HCT116 (cell line): Measurements from ENCODE around the gene SOCS7.

Experiments used
- CBX3 ChIP-seq: IDR thresholded peaks from 2 replicates; pipeline ENCODE4 v1.6.1; 2012; ENCODE audit warnings: low read depth
- EZH2 ChIP-seq: fragments of 200-600 bp; sonication (generic); IDR thresholded peaks from 2 replicates; pipeline ENCODE4 v1.6.1; 2017; ENCODE audit warnings: antibody characterized with exemption, mixed run types
- POLR2A ChIP-seq: IDR thresholded peaks from 2 replicates; pipeline ENCODE4 v1.7.0; 2011; ENCODE audit warnings: borderline replicate concordance; ENCODE audit not compliant: insufficient read depth, insufficient read length; ENCODE audit errors: extremely low read depth
- POLR2AphosphoS5 ChIP-seq: IDR thresholded peaks from 2 replicates; pipeline ENCODE4 v1.6.1; 2011; ENCODE audit warnings: mild to moderate bottlenecking, low read depth, low read length, moderate library complexity
- RAD21 ChIP-seq: IDR thresholded peaks from 2 replicates; pipeline ENCODE4 v1.6.1; 2012; ENCODE audit warnings: low read depth, mild to moderate bottlenecking
- SIN3A ChIP-seq: IDR thresholded peaks from 2 replicates; pipeline ENCODE4 v1.6.1; 2012; ENCODE audit warnings: low read depth
- SP1 ChIP-seq: IDR thresholded peaks from 2 replicates; pipeline ENCODE4 v1.6.1; 2012; ENCODE audit warnings: low read depth
- TCF7L2 ChIP-seq: IDR thresholded peaks from 2 replicates; pipeline ENCODE4 v1.7.0; 2011; ENCODE audit warnings: borderline replicate concordance, inconsistent platforms; ENCODE audit not compliant: insufficient read depth, insufficient read length; ENCODE audit errors: extremely low read depth
- ZFX ChIP-seq: fragments of 450-650 bp; IDR thresholded peaks from 2 replicates; pipeline ENCODE4 v1.6.1; 2017
- TF ChIP-seq, protein P1 (sequence below), 3 experiments: fragments of 200-600 bp in 1 of 3; sonication (generic) in 1 of 3; IDR thresholded peaks in 2 of 3; conservative IDR thresholded peaks in 1 of 3; 2 replicates each; pipeline ENCODE4 v1.5.1; 2012 to 2017; ENCODE audit warnings: low read depth in 2 of 3, low read length in 2 of 3, antibody characterized with exemption in 1 of 3, borderline replicate concordance in 1 of 3, control low read depth in 1 of 3, mild to moderate bottlenecking in 1 of 3, mixed read lengths in 1 of 3, mixed run types in 1 of 3, moderate library complexity in 1 of 3; ENCODE audit not compliant: insufficient read depth in 1 of 3
- TF ChIP-seq, protein P2 (sequence below): IDR thresholded peaks from 2 replicates; pipeline ENCODE4 v1.6.1; 2012

DNA sequence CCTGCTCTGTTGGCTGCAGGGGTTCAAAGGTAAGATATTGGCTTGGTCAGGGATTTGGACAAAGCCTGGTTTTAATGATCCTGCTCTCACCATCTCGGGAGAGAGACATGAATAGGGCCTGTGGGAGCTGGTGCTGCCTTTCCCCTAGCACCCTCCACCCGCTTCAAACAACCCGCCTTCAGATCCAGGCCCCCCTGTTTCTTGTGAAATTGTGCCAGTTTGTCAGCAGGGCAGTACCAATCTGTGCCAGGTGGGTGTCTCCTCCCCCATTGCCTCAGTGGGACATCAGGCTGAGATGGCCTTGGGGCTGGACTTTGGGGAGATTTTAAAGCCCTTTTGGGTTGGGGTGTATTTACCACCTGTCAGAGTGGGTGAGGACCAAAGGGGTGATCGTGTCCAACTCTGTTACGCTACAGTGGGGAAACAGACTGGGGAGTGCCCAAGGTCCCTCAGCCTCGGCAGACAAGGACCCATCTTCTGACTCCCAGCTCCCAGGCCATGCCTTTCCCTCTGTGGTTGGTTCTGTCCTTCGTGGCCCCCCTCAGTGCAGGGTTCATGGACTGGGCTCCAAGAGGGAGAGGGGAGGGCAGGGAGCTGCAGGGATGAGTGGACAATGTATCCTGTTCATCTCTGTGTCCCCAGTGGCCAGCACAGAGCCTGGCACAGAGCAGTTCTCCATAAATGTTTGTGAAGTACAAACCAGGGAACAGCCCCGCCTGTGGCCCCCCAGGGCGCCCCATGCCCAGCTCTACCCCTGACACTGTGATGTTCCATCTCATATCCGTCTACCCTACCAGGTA is 79.9 kb downstream of the SOCS7 start:
- TF ChIP-seq, protein P1, sequence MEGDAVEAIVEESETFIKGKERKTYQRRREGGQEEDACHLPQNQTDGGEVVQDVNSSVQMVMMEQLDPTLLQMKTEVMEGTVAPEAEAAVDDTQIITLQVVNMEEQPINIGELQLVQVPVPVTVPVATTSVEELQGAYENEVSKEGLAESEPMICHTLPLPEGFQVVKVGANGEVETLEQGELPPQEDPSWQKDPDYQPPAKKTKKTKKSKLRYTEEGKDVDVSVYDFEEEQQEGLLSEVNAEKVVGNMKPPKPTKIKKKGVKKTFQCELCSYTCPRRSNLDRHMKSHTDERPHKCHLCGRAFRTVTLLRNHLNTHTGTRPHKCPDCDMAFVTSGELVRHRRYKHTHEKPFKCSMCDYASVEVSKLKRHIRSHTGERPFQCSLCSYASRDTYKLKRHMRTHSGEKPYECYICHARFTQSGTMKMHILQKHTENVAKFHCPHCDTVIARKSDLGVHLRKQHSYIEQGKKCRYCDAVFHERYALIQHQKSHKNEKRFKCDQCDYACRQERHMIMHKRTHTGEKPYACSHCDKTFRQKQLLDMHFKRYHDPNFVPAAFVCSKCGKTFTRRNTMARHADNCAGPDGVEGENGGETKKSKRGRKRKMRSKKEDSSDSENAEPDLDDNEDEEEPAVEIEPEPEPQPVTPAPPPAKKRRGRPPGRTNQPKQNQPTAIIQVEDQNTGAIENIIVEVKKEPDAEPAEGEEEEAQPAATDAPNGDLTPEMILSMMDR (IDR thresholded peaks at IDR 0.05 in 2 of 3, conservative IDR thresholded peaks at IDR 0.05 in 1 of 3; ENCODE audit: borderline replicate concordance in 1 of 3, insufficient read depth in 1 of 3, low read depth in 2 of 3, low read length in 2 of 3), result no peak
- TF ChIP-seq POLR2A (no peak), TCF7L2 (no peak), SIN3A (no peak), CBX3 (no peak), ZFX (no peak), SP1 (no peak), POLR2AphosphoS5 (no peak), EZH2 (no peak), RAD21 (no peak)
- TF ChIP-seq, protein P2, sequence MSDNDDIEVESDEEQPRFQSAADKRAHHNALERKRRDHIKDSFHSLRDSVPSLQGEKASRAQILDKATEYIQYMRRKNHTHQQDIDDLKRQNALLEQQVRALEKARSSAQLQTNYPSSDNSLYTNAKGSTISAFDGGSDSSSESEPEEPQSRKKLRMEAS, result no peak
